Panc1 (cell line): ENCODE results near the gene MLLT3.

Experiments used
- CTCF ChIP-seq: fragments of 450-650 bp; IDR thresholded peaks from 2 replicates; pipeline ENCODE4 v1.5.1; 2017; ENCODE audit warnings: mild to moderate bottlenecking
- POLR2AphosphoS5 ChIP-seq: IDR thresholded peaks from 2 replicates; pipeline ENCODE4 v1.6.1; 2012; ENCODE audit warnings: mild to moderate bottlenecking, low read depth, low read length, moderate library complexity
- SIN3A ChIP-seq: IDR thresholded peaks from 2 replicates; pipeline ENCODE4 v1.6.1; 2012; ENCODE audit warnings: low read depth, mild to moderate bottlenecking, low read length, moderate library complexity, borderline replicate concordance; ENCODE audit not compliant: insufficient read depth

DNA sequence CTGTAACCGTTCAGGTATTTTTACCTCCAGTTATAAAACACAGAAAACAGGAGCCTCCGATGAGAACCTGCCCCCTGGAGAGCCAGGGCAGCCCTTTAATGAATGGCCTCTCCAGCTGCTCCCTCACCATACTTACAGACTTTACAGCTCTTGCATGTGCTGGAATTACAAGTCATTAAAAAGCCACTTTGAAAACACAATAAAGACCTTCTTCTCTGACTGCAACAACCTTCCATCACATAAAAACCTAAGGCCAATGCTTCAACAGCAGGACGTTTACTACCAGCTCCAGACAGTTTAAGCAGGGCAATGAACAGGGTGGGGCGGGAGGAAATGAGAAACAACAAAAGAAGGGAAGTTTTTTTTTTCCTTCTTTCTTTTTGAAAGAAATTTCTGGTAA lies 213.8 kb downstream of the MLLT3 start:
- no peak for TF ChIP-seq CTCF
- no peak for TF ChIP-seq POLR2AphosphoS5
- TF ChIP-seq SIN3A, result no peak
